GM23338 (cell line): Measurements from ENCODE around the gene INO80.

Experiments used
- CREB1 ChIP-seq: fragments of 250-450 bp; sonication (Bioruptor Pico); IDR thresholded peaks from 2 replicates; pipeline ENCODE4 v1.5.0; 2020; ENCODE audit warnings: low read depth, mild to moderate bottlenecking, moderate library complexity
- EZH2 ChIP-seq: fragments of 200-600 bp; sonication (generic); IDR thresholded peaks from one replicate; pipeline ENCODE4 v1.8.0; 2017; ENCODE audit warnings: antibody characterized with exemption, mild to moderate bottlenecking, low read depth; ENCODE audit not compliant: unreplicated experiment
- EZH2phosphoT487 ChIP-seq: fragments of 200-600 bp; sonication (generic); IDR thresholded peaks from one replicate; pipeline ENCODE4 v1.8.1; 2018; ENCODE audit warnings: antibody characterized with exemption; ENCODE audit not compliant: unreplicated experiment
- JUNB ChIP-seq: IDR thresholded peaks from one replicate; pipeline ENCODE4 v1.6.1; 2016; ENCODE audit warnings: antibody characterized with exemption; ENCODE audit not compliant: unreplicated experiment
- NANOG ChIP-seq: IDR thresholded peaks from 2 replicates; pipeline ENCODE4 v1.6.1; 2016; ENCODE audit warnings: antibody characterized with exemption, borderline replicate concordance
- POLR2AphosphoS5 ChIP-seq: IDR thresholded peaks from 2 replicates; pipeline ENCODE4 v1.6.1; 2016; ENCODE audit warnings: antibody characterized with exemption, low read depth
- ZNF331 ChIP-seq: fragments of 250-450 bp; sonication (Bioruptor Pico); IDR thresholded peaks from 2 replicates; pipeline ENCODE4 v1.5.0; 2020; ENCODE audit warnings: low read depth, mild to moderate bottlenecking, moderate library complexity
- TF ChIP-seq, protein P1 (sequence below), 2 experiments: fragments of 200-600 bp in 1 of 2; sonication (generic) in 1 of 2; conservative IDR thresholded peaks; 2 replicates each; pipeline versions ENCODE4 v1.5.1 to v1.6.1; 2016 to 2017; ENCODE audit warnings: antibody characterized with exemption in 2 of 2, low read depth in 2 of 2, mild to moderate bottlenecking in 2 of 2, moderate library complexity in 1 of 2
- TF ChIP-seq, protein P2 (sequence below): IDR thresholded peaks from one replicate; pipeline ENCODE4 v1.6.1; 2018; ENCODE audit warnings: antibody characterized with exemption; ENCODE audit not compliant: unreplicated experiment
- TF ChIP-seq, protein P3 (sequence below): IDR thresholded peaks from 2 replicates; pipeline ENCODE4 v1.6.1; 2016; ENCODE audit warnings: antibody characterized with exemption

DNA sequence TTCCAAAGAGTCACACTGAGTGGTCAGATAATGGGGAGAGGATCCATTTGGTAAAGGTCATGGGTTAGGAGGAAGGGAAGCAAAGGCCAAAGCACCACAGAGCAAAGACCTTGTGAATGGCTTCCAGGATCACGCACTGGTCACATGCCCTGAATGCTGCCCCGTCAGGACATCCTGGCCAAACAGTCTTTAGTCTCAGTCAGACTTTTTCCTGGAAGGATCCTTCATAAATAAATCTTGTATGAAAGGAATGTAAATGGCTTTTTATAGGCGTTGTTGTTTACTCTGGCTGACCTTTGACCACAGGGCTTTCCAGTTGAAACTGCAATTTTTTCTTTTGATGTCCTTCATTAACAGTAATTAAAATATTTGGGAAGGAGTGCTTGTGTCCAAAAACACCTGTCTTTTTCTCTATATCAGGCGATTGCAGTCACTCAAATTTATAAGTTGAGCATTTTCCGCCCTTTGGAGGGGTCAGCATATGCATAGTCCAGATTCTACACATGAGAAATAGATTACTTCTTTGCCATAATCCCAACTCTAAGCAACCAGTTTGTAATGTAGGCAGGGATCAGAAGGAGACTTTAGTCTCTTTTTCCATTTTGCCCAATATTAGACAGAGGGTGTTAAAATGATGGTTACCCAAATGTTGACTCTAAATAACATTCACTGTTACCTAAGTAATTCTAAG is 114.4 kb downstream of the INO80 start:
- TF ChIP-seq, protein P1, sequence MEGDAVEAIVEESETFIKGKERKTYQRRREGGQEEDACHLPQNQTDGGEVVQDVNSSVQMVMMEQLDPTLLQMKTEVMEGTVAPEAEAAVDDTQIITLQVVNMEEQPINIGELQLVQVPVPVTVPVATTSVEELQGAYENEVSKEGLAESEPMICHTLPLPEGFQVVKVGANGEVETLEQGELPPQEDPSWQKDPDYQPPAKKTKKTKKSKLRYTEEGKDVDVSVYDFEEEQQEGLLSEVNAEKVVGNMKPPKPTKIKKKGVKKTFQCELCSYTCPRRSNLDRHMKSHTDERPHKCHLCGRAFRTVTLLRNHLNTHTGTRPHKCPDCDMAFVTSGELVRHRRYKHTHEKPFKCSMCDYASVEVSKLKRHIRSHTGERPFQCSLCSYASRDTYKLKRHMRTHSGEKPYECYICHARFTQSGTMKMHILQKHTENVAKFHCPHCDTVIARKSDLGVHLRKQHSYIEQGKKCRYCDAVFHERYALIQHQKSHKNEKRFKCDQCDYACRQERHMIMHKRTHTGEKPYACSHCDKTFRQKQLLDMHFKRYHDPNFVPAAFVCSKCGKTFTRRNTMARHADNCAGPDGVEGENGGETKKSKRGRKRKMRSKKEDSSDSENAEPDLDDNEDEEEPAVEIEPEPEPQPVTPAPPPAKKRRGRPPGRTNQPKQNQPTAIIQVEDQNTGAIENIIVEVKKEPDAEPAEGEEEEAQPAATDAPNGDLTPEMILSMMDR (conservative IDR thresholded peaks at IDR 0.05; ENCODE audit: low read depth in 2 of 2) = no peak
- TF ChIP-seq, protein P2, sequence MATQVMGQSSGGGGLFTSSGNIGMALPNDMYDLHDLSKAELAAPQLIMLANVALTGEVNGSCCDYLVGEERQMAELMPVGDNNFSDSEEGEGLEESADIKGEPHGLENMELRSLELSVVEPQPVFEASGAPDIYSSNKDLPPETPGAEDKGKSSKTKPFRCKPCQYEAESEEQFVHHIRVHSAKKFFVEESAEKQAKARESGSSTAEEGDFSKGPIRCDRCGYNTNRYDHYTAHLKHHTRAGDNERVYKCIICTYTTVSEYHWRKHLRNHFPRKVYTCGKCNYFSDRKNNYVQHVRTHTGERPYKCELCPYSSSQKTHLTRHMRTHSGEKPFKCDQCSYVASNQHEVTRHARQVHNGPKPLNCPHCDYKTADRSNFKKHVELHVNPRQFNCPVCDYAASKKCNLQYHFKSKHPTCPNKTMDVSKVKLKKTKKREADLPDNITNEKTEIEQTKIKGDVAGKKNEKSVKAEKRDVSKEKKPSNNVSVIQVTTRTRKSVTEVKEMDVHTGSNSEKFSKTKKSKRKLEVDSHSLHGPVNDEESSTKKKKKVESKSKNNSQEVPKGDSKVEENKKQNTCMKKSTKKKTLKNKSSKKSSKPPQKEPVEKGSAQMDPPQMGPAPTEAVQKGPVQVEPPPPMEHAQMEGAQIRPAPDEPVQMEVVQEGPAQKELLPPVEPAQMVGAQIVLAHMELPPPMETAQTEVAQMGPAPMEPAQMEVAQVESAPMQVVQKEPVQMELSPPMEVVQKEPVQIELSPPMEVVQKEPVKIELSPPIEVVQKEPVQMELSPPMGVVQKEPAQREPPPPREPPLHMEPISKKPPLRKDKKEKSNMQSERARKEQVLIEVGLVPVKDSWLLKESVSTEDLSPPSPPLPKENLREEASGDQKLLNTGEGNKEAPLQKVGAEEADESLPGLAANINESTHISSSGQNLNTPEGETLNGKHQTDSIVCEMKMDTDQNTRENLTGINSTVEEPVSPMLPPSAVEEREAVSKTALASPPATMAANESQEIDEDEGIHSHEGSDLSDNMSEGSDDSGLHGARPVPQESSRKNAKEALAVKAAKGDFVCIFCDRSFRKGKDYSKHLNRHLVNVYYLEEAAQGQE = no peak
- no peak for TF ChIP-seq EZH2
- no peak for TF ChIP-seq EZH2phosphoT487
- no peak for TF ChIP-seq POLR2AphosphoS5
- TF ChIP-seq, protein P3, sequence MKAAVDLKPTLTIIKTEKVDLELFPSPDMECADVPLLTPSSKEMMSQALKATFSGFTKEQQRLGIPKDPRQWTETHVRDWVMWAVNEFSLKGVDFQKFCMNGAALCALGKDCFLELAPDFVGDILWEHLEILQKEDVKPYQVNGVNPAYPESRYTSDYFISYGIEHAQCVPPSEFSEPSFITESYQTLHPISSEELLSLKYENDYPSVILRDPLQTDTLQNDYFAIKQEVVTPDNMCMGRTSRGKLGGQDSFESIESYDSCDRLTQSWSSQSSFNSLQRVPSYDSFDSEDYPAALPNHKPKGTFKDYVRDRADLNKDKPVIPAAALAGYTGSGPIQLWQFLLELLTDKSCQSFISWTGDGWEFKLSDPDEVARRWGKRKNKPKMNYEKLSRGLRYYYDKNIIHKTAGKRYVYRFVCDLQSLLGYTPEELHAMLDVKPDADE = no peak
- TF ChIP-seq CREB1 (CRISPR knock-in tag) = no peak
- TF ChIP-seq JUNB = no peak
- no peak for TF ChIP-seq NANOG
- no peak for TF ChIP-seq ZNF331 (CRISPR knock-in tag)
